HL-60 (cell line): ENCODE data around the gene ZCCHC9.
"Not testable (repeated sequence)": the region's sequence is repeated elsewhere in the genome, so short reads cannot be mapped to it uniquely, and the experiment has no call there.

ENCODE experiments used
- DNase-seq, 2 experiments: peaks; one replicate each; pipeline ENCODE4 v3.0.0-alpha.2; 2010 to 2020; ENCODE audit warnings: low read depth in 1 of 2, low spot score in 1 of 2
- H3K27ac ChIP-seq: fragments of 250-450 bp; sonication (Bioruptor Pico); replicated peaks from 2 replicates; pipeline ENCODE4 v1.5.1; 2020; ENCODE audit warnings: mild to moderate bottlenecking, moderate library complexity
- H3K27me3 ChIP-seq: fragments of 250-450 bp; sonication (Bioruptor Pico); 2 replicates; pipeline ENCODE4 v1.5.1; 2021; ENCODE audit warnings: mild to moderate bottlenecking, moderate library complexity; ENCODE audit not compliant: insufficient read depth, poor library complexity, severe bottlenecking
- H3K4me3 ChIP-seq: replicated peaks from 2 replicates; pipeline ENCODE4 v1.5.1; 2011; ENCODE audit warnings: mild to moderate bottlenecking, control low read depth, low read length; ENCODE audit not compliant: insufficient read depth
- GABPA ChIP-seq: IDR thresholded peaks from 2 replicates; pipeline ENCODE4 v1.6.1; 2012; ENCODE audit warnings: low read depth
- POLR2AphosphoS5 ChIP-seq: IDR thresholded peaks from 2 replicates; pipeline ENCODE4 v1.6.1; 2012; ENCODE audit warnings: low read depth
- REST ChIP-seq: IDR thresholded peaks from 2 replicates; pipeline ENCODE4 v1.6.1; 2012; ENCODE audit warnings: low read depth; ENCODE audit not compliant: insufficient replicate concordance
- SPI1 ChIP-seq: IDR thresholded peaks from 2 replicates; pipeline ENCODE4 v1.6.1; 2012; ENCODE audit warnings: low read depth, mild to moderate bottlenecking, borderline replicate concordance
- TF ChIP-seq, protein P1 (sequence below): IDR thresholded peaks from one replicate; pipeline ENCODE4 v1.5.1; 2011; ENCODE audit warnings: low read length, control low read depth, inconsistent platforms; ENCODE audit not compliant: insufficient read depth

Gene ZCCHC9

GRCh38 chr5:81292130-81292529 is 9.3 kb upstream of the ZCCHC9 start:
- H3K27me3 ChIP-seq: no peaks in the 10 kb centered on the region
- H3K4me3 ChIP-seq: no peak overlapping the region
- peak overlapping the region; percentile 31; the same call in 1 of the 2 replicates for H3K27ac ChIP-seq
- peak in 1 of 2 experiments; percentile 63 for DNase-seq
- peak; percentile 44; the same call in 1 of the 2 replicates for TF ChIP-seq POLR2AphosphoS5
- no peak for TF ChIP-seq GABPA

DNA sequence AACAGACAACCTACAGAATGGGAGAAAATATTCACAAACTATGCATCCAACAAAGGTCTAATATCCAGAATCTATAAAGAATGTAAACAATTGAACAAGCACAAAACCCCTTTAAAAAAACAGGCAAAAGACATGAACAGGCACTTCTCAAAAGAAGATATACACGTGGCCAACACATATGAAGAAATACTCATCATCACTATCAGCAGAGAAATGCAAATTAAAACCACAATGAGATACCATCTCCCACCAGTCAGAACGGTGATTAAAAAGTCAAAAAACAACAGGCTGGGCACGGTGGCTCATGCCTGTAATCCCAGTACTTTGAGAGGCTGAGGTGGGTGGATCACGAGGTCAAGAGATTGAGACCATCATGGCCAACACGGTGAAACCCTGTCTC is 7.4 kb upstream of the ZCCHC9 start:
- H3K27ac ChIP-seq, H3K4me3 ChIP-seq, DNase-seq, H3K27me3 ChIP-seq: not testable (repeated sequence)

DNA sequence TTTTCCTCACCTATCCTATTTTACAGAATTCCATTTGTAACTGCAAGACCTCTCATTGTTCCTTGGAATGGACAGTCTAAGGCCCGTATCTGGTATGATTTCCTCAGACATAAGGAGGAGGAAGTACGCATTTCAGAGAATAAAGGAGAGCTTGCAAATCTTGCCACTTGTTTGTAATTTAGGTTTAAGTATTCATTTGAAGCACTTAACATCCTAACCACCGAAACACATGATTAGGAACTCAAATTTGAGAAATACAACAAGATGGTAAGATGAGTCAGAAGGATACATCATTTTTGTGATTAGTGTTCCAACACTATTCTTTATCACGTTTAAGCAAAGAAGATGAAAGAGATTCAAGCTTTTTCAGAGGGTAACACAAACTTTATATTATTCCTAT is 3.9 kb upstream of the ZCCHC9 start:
- Histone ChIP-seq H3K27me3 (no peaks in the 10 kb centered on the region), H3K4me3 (no peak overlapping the region), H3K27ac (no peak overlapping the region)
- TF ChIP-seq, protein P1, sequence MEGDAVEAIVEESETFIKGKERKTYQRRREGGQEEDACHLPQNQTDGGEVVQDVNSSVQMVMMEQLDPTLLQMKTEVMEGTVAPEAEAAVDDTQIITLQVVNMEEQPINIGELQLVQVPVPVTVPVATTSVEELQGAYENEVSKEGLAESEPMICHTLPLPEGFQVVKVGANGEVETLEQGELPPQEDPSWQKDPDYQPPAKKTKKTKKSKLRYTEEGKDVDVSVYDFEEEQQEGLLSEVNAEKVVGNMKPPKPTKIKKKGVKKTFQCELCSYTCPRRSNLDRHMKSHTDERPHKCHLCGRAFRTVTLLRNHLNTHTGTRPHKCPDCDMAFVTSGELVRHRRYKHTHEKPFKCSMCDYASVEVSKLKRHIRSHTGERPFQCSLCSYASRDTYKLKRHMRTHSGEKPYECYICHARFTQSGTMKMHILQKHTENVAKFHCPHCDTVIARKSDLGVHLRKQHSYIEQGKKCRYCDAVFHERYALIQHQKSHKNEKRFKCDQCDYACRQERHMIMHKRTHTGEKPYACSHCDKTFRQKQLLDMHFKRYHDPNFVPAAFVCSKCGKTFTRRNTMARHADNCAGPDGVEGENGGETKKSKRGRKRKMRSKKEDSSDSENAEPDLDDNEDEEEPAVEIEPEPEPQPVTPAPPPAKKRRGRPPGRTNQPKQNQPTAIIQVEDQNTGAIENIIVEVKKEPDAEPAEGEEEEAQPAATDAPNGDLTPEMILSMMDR: no peak
- TF ChIP-seq REST: no peak
- TF ChIP-seq GABPA: no peak
- no peak for TF ChIP-seq POLR2AphosphoS5
- TF ChIP-seq SPI1: no peak
- DNase-seq: no peak

DNA sequence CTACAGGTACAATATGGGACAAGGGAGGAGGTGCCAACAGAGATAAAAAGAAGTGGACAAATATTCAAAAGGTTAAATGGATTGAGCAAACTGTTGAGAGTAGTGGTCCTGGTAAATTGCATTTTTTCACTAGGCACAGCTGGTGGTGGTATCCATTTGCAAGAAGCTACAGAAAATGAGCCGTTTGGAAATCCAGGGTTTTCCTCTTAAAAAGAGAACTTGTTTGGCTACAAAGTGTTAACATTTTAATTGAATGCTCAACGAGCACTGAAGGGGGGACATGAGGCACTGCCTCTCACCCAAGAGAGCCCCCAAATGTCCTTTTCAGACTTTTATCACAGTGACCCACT is 491 bp upstream of the ZCCHC9 start:
- peak overlapping the region; percentile 92 for H3K27ac ChIP-seq
- peak in 1 of 2 experiments; percentile 1 for DNase-seq
- H3K4me3 ChIP-seq: peak overlapping the region; percentile 81
- H3K27me3 ChIP-seq: no peaks in the 10 kb centered on the region
- TF ChIP-seq, protein P1: no peak
- TF ChIP-seq SPI1 (no peak), REST (no peak), GABPA (no peak), POLR2AphosphoS5 (no peak)

GRCh38 chr5:81302596-81302995 is 1.2 kb downstream of the ZCCHC9 start:
- Histone ChIP-seq H3K4me3 (no peak overlapping the region), H3K27me3 (no peaks in the 10 kb centered on the region), H3K27ac (no peak overlapping the region)
- DNase-seq: no peak
- TF ChIP-seq REST (no peak), GABPA (no peak), SPI1 (no peak), POLR2AphosphoS5 (no peak)
- TF ChIP-seq, protein P1: no peak
